K562 (cell line): ENCODE data around the gene CCDC28B. TPM values are rescaled to one million over a fixed set of nuclear protein-coding genes. Genes with fewer than 3 reads are reported as not detected.
A peak's percentile ranks its signal among the peaks of the same experiment; 100 is the strongest.

ENCODE experiments used
- CBFA2T2 ChIP-seq: fragments of 450-650 bp; conservative IDR thresholded peaks from 2 replicates; pipeline ENCODE4 v1.6.1; 2017; ENCODE audit warnings: mild to moderate bottlenecking
- CHD2 ChIP-seq: IDR thresholded peaks from 2 replicates; pipeline ENCODE4 v1.6.1; 2011; ENCODE audit warnings: low read depth, low read length
- COPS2 ChIP-seq: fragments of 450-650 bp; conservative IDR thresholded peaks from 2 replicates; pipeline ENCODE4 v1.6.1; 2016; ENCODE audit warnings: mild to moderate bottlenecking, moderate library complexity
- CREB3 ChIP-seq: fragments of 450-650 bp; conservative IDR thresholded peaks from 2 replicates; pipeline ENCODE4 v1.6.1; 2016; ENCODE audit warnings: missing genetic modification characterization, low read depth, mild to moderate bottlenecking, missing compliant biosample characterization, moderate library complexity
- ETV6 ChIP-seq, 3 experiments: fragments of 150-350 bp in 1 of 3; sonication (generic) in 1 of 3; formaldehyde crosslinking in 1 of 3; IDR thresholded peaks; 2 replicates each; pipeline versions ENCODE4 v1.6.1 to v1.8.0; 2014 to 2022; ENCODE audit warnings: borderline replicate concordance in 2 of 3, low read depth in 2 of 3, antibody characterized with exemption in 1 of 3, low read length in 1 of 3, mild to moderate bottlenecking in 1 of 3, missing genetic modification reagents in 1 of 3
- EZH2 ChIP-seq: IDR thresholded peaks from 2 replicates; pipeline ENCODE4 v1.6.1; 2012; ENCODE audit warnings: low read depth, mild to moderate bottlenecking, inconsistent platforms, low read length, borderline replicate concordance
- HSF4 ChIP-seq: fragments of 250-450 bp; sonication (Bioruptor Pico); IDR thresholded peaks from 2 replicates; pipeline ENCODE4 v2.1.2; 2022; ENCODE audit warnings: mild to moderate bottlenecking, moderate library complexity, borderline replicate concordance
- LARP7 ChIP-seq: fragments of 450-650 bp; IDR thresholded peaks from 2 replicates; pipeline ENCODE4 v1.6.1; 2016
- MYC ChIP-seq, 2 experiments: fragments of 250-450 bp in 1 of 2; sonication (Bioruptor Pico) in 1 of 2; IDR thresholded peaks; 2 replicates each; pipeline versions ENCODE4 v1.5.1 to v1.6.1; 2012 to 2021; ENCODE audit warnings: low read depth in 2 of 2, borderline replicate concordance in 1 of 2, improper control_type of control experiment in 1 of 2, low read length in 1 of 2, mild to moderate bottlenecking in 1 of 2, moderate library complexity in 1 of 2
- RERE ChIP-seq: sonication (generic); formaldehyde crosslinking; IDR thresholded peaks from 2 replicates; pipeline ENCODE4 v1.8.0; 2023; ENCODE audit warnings: missing genetic modification reagents, mild to moderate bottlenecking, borderline replicate concordance
- SMARCA4 ChIP-seq: fragments of 450-650 bp; IDR thresholded peaks from 2 replicates; pipeline ENCODE4 v1.6.1; 2016
- SRF ChIP-seq, 2 experiments: fragments of 250-450, 450-650 bp in 1 of 2; sonication (Bioruptor Pico) in 1 of 2; sonication (generic) in 1 of 2; formaldehyde crosslinking; IDR thresholded peaks; 2 replicates each; pipeline versions ENCODE4 v1.5.0 to v1.5.1; 2020 to 2022; ENCODE audit warnings: mild to moderate bottlenecking in 1 of 2, missing genetic modification reagents in 1 of 2
- WHSC1 ChIP-seq: IDR thresholded peaks from one replicate; pipeline ENCODE4 v1.6.1; 2012; ENCODE audit warnings: low read length, control low read depth, inconsistent platforms
- XRCC3 ChIP-seq: fragments of 450-650 bp; IDR thresholded peaks from 2 replicates; pipeline ENCODE4 v1.6.1; 2017; ENCODE audit warnings: mild to moderate bottlenecking, moderate library complexity
- ZNF165 ChIP-seq: fragments of 250-450 bp; sonication (Bioruptor Pico); IDR thresholded peaks from 2 replicates; pipeline ENCODE4 v1.4.0; 2020; ENCODE audit warnings: borderline replicate concordance
- ZNF324 ChIP-seq: fragments of 250-450 bp; sonication (Bioruptor Pico); IDR thresholded peaks from 2 replicates; pipeline ENCODE4 v1.4.0; 2020; ENCODE audit warnings: mild to moderate bottlenecking
- ZNF449 ChIP-seq: fragments of 250-450 bp; sonication (Bioruptor Pico); IDR thresholded peaks from 2 replicates; pipeline ENCODE4 v1.8.0; 2022; ENCODE audit warnings: moderate library complexity, mild to moderate bottlenecking, inconsistent platforms
- polyA plus RNA-seq, 8 experiments: library from polyadenylated mRNA; depleted of rRNA in 4 of 8; stranded (reverse) in 5 of 8; unstranded in 3 of 8; fragments of >200 nt; fragmentation: Nextera tagmentation in 2 of 8; fragmentation: Illumina TruSeq in 1 of 8; extraction: Ambion mirVana in 2 of 8; extraction: Trizol in 1 of 8; gene quantifications; 2 replicates each; pipeline versions ENCODE4 v1.2.1 to v1.2.3, GENCODE V29; 2011 to 2014; ENCODE audit warnings: inconsistent platforms in 1 of 8, missing spikeins in 1 of 8
- total RNA-seq, 7 experiments: library from RNA; depleted of rRNA in 6 of 7; stranded (reverse); fragments of >200 nt in 6 of 7; fragmentation: Illumina TruSeq in 2 of 7; extraction: Trizol in 2 of 7; gene quantifications; 2 replicates each; pipeline versions ENCODE4 v1.2.1 to v1.2.3, GENCODE V29; 2011 to 2021; ENCODE audit warnings: low replicate concordance in 1 of 7

The CCDC28B gene
- total and polyA plus RNA-seq, 9 of the 15 experiments (the other 6 are each of a cell fraction or from before 2014, with no cell fraction given) = 5.7 to 54.5 (median 31.7) TPM

- TF ChIP-seq RERE (CRISPR knock-in tag) (no peak), HSF4 (CRISPR knock-in tag) (no peak), WHSC1 (no peak), ETV6 (IDR thresholded peaks at IDR 0.05; ENCODE audit: borderline replicate concordance in 1 of 2, low read depth in 2 of 2, low read length in 1 of 2) (no peak), ETV6 (CRISPR knock-in tag; IDR thresholded peaks at IDR 0.05; ENCODE audit: borderline replicate concordance) (no peak), COPS2 (no peak), SMARCA4 (peak; percentile 50; the same call in 1 of the 2 replicates), EZH2 (no peak), XRCC3 (no peak), CHD2 (0 out of 2 replicates have a peak, but pooled peaks have one; percentile 32), ZNF165 (CRISPR knock-in tag) (no peak), ZNF324 (CRISPR knock-in tag) (no peak), CBFA2T2 (peak; percentile 83), SRF (CRISPR knock-in tag; IDR thresholded peaks at IDR 0.05) (no peak), ZNF449 (CRISPR knock-in tag) (no peak), CREB3 (tag) (no peak), LARP7 (no peak; the same call in 1 of the 2 replicates), MYC (IDR thresholded peaks at IDR 0.05; ENCODE audit: low read depth, low read length) (peak; percentile 82), MYC (CRISPR knock-in tag; IDR thresholded peaks at IDR 0.05; ENCODE audit: borderline replicate concordance, low read depth) (no peak)
These were observed 47.8 kb downstream of the CCDC28B start (continued) for GRCh38 chr1:32247983-32248889.
